ENCODE results near the gene FBXL4.

DNA sequence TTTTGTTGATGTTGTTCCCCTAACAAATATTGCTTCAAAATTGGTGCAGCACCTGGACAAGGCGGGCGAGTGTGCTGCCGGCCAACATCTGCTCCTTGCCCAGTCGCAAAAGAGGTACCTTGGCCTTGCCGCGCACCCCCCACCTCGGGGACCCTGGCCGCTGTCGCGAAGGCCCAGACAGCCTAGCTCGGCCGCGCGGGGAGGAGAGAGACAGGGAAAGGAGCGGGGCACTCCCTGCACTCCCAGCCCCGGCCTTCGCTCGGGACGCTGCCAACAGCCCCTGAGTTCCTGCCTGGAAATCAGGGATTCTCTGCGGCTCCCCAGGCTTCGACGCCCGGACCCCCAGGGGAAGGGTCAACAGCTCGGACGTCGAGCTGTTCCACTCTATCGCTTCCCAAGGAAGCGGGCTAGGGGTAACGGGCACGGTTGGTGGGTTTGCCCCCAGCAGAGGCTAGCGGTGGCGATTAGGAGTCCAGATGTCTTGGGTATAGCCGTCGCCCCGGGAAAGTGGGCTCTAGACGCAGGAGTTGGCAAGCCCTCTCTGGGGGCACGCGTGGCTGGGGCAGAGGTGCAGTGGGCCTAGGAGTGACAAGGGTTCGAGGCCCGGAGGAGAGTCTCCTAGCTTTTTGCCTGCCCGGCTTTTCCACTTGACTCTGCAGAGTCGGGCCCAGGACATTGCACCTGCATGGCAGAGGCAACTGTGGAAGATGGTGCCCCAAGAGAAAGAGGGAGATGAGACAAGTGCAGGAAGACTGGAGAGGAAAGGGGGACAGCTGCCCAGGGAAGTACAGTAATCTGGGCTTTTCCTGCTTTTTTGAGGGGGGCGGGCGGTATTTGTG lies 105.2 kb downstream of the FBXL4 start:
- no peak for TF ChIP-seq CTCF (IDR thresholded peaks at IDR 0.05)
- no peak for TF ChIP-seq POLR2A (IDR thresholded peaks at IDR 0.05)

Data from esophagus squamous epithelium (tissue), 4 donors.